Osteoblast (primary cell): ENCODE results near the gene DIS3L2. TPM values are rescaled to one million over a fixed set of nuclear protein-coding genes. Genes with fewer than 3 reads are reported as not detected.
A peak's percentile ranks its signal among the peaks of the same experiment; 100 is the strongest.

Experiments
- DNase-seq: peaks from one replicate; pipeline ENCODE4 v3.0.0; 2011; ENCODE audit warnings: low spot score, mixed read lengths; ENCODE audit not compliant: insufficient read length; ENCODE audit errors: missing footprints
- H2AFZ ChIP-seq: 2 replicates; pipeline ENCODE4 v1.6.0; 2011; ENCODE audit warnings: mild to moderate bottlenecking, low read length
- H3K27ac ChIP-seq: 2 replicates; pipeline ENCODE4 v1.5.1; 2011; ENCODE audit warnings: mild to moderate bottlenecking, low read depth, low read length, moderate library complexity
- H3K27me3 ChIP-seq: 2 replicates; pipeline ENCODE4 v1.6.0; 2012; ENCODE audit warnings: mild to moderate bottlenecking, control low read depth, inconsistent platforms, low read length, moderate library complexity; ENCODE audit not compliant: insufficient read depth
- H3K36me3 ChIP-seq: 2 replicates; pipeline ENCODE4 v1.5.1; 2011; ENCODE audit warnings: mild to moderate bottlenecking, low read length, control low read depth, moderate library complexity; ENCODE audit not compliant: insufficient read depth
- H3K4me1 ChIP-seq: 2 replicates; pipeline ENCODE4 v1.5.1; 2011; ENCODE audit warnings: mild to moderate bottlenecking, low read length, control low read depth, moderate library complexity; ENCODE audit not compliant: insufficient read depth
- H3K4me2 ChIP-seq: 2 replicates; pipeline ENCODE4 v1.6.0; 2011; ENCODE audit warnings: mild to moderate bottlenecking, low read length; ENCODE audit not compliant: insufficient read depth
- H3K4me3 ChIP-seq: fragments of 200-600 bp; sonication (generic); 3 replicates; pipeline ENCODE4 v1.5.1; 2012; ENCODE audit warnings: mild to moderate bottlenecking, low read length, inconsistent platforms; ENCODE audit not compliant: insufficient read depth
- H3K79me2 ChIP-seq: 2 replicates; pipeline ENCODE4 v1.6.0; 2012; ENCODE audit warnings: mild to moderate bottlenecking, low read length, control low read depth, inconsistent platforms; ENCODE audit not compliant: insufficient read depth
- H3K9me3 ChIP-seq: 2 replicates; pipeline ENCODE4 v1.5.1; 2011; ENCODE audit warnings: low read depth, low read length, control low read depth
- H4K20me1 ChIP-seq: 2 replicates; pipeline ENCODE4 v1.6.0; 2012; ENCODE audit warnings: mild to moderate bottlenecking, low read length, control low read depth; ENCODE audit not compliant: insufficient read depth
- total RNA-seq: library from RNA; depleted of rRNA; stranded (reverse); fragments of >200 nt; gene quantifications from 2 replicates; pipeline ENCODE4 v1.2.3, GENCODE V29; 2012
- TF ChIP-seq, protein P1 (sequence below): IDR thresholded peaks from 2 replicates; pipeline ENCODE4 v1.5.1; 2011; ENCODE audit warnings: mild to moderate bottlenecking, low read depth, low read length, moderate library complexity; ENCODE audit errors: extremely low read depth

DIS3L2 gene
- total RNA-seq, 1 donor = 28.2 TPM

DNA sequence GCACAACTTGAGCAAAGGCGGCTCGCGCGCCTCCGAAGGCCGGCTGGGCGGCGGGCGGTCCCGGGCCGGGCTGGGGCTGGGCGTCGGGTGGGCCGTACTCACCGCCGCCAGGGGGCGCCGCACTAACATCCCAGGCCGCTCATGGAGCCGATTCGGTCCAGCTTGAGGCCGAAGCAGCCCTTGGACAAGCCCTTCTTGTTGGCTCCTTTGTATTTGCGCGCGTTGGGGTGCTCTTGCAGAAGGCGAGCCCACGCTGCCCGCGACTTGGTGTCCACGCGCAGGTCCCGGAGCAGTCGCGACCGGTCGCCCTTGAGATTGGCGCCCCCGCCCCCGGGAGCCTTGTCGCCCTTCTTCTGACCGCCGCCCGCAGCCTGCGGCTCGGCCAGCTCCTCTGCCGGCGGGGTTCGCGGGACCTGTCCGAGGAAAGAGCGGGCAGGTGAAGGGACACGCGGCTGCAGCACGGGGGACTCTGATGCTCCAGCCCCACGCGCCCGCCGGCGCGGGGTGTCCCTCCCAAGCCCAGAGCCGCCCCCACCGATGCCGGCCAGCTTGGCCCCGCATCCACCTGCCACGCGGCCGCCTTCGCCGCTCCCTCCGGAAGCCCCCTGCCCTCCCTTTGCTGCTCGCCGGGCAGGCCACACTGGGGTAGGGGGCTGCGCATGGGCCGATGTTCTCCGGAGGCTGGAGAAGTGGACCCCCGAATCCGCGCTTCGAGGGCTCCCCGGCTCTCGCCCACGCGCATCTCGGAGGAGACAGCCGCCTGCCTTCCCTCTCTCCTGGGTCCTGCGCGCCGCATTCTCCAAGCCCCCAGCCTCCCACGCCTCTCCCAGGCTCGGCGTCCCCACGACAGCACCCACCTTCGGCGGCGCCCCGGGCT lies 36.0 kb upstream of the DIS3L2 start:
- peaks cover 8% of the 10 kb centered on the region for H3K4me1 ChIP-seq
- H3K79me2 ChIP-seq = no peaks in the 10 kb centered on the region
- TF ChIP-seq, protein P1, sequence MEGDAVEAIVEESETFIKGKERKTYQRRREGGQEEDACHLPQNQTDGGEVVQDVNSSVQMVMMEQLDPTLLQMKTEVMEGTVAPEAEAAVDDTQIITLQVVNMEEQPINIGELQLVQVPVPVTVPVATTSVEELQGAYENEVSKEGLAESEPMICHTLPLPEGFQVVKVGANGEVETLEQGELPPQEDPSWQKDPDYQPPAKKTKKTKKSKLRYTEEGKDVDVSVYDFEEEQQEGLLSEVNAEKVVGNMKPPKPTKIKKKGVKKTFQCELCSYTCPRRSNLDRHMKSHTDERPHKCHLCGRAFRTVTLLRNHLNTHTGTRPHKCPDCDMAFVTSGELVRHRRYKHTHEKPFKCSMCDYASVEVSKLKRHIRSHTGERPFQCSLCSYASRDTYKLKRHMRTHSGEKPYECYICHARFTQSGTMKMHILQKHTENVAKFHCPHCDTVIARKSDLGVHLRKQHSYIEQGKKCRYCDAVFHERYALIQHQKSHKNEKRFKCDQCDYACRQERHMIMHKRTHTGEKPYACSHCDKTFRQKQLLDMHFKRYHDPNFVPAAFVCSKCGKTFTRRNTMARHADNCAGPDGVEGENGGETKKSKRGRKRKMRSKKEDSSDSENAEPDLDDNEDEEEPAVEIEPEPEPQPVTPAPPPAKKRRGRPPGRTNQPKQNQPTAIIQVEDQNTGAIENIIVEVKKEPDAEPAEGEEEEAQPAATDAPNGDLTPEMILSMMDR = peak; percentile 63
- DNase-seq = peak; percentile 100
- no peaks in the 10 kb centered on the region for H3K9me3 ChIP-seq
- peak overlapping the region; percentile 83 for H3K4me2 ChIP-seq
- H3K4me3 ChIP-seq = peak overlapping the region; percentile 66
- H3K36me3 ChIP-seq = no peaks in the 10 kb centered on the region
- H3K27ac ChIP-seq = no peak overlapping the region
- H2AFZ ChIP-seq = peak overlapping the region; percentile 78
- H3K27me3 ChIP-seq = peaks cover 74% of the 10 kb centered on the region
- no peaks in the 10 kb centered on the region for H4K20me1 ChIP-seq

DNA sequence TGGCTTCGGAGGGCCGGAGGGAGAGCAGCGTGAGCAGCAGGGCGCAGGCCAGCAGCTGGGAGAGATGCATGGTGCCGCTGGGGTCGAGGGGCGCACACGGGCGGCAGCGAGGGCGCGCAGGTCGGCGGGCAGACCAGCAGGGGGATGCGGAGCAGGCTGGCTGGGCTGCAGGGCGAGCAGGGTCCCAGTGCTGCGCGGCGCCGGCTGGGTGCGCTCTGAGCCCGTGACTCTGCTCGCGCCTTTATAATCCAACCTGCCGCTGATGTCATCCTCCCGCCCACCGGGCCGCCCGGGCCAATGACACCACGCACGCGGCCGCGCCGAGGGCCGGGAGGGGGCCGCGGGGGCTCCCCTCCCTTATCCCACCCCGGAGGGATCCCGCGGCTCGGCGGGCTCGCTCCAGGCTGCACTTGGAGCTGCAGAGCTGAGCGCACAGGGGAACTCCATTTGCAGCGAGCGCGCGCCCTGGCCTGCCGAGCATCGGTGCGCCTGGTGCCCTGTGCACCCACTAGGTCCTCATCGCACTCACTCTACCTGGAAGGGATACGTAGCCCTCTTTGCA lies 35.3 kb upstream of the DIS3L2 start, which contains the start of gene NPPC:
Gene NPPC (minus strand): TSS at position 217 of the 562 bp plus-strand sequence. CDS start 147 bp downstream, at position 70.
- no peaks in the 10 kb centered on the region for H3K36me3 ChIP-seq
- DNase-seq = peak; percentile 93
- no peaks in the 10 kb centered on the region for H3K9me3 ChIP-seq
- H2AFZ ChIP-seq = peak within 1 kb of the TSS; percentile 47
- no peak within 1 kb of the TSS for H3K27ac ChIP-seq
- H3K79me2 ChIP-seq = no peaks in the 10 kb centered on the region
- peaks cover 8% of the 10 kb centered on the region for H3K4me1 ChIP-seq
- H4K20me1 ChIP-seq = no peaks in the 10 kb centered on the region
- TF ChIP-seq, protein P1 = no peak
- H3K27me3 ChIP-seq = peaks cover 78% of the 10 kb centered on the region
- peak within 1 kb of the TSS; percentile 83 for H3K4me2 ChIP-seq
- peak within 1 kb of the TSS; percentile 66 for H3K4me3 ChIP-seq

DNA sequence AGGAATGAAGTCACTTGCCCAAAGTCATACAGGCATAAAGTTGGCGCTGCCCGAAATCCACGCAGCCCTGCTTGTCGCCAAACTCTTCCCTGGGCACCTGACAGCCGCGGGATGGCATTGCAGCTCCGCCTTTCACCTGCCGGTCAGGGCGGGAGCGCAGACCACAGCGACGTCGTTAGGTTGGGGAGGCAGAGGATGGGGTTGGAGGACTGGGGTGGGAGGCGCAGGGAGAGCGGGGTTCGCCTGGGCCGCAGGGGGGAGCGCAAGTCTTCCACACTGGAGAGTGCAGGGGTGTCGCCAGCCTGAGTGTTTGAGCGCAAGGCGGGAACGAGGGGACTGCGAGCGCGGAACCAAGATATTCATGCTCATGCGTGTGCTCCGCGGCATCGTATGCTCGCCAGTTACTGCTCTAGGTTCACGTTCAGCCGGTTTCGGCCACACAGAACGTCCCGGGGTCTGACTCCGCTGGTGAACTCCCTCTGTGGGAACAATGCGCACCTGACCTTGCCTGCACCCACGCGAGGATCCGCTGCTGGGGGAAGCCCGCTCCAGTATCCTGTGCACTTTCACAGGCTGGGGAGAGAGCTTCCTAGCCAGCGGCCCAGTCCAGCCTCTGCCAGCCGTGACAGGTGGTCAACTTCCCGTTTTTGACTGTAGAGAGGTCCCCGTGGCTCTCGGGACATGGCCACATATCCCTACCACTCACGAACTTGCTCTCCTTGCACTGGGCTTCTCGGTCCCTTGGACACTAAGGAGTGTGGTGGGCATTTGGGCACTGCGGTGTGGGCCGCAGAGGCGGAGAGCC lies 34.5 kb upstream of the DIS3L2 start:
- H3K79me2 ChIP-seq = no peaks in the 10 kb centered on the region
- no peak overlapping the region for H2AFZ ChIP-seq
- no peaks in the 10 kb centered on the region for H3K9me3 ChIP-seq
- H3K4me3 ChIP-seq = peak overlapping the region; percentile 66
- TF ChIP-seq, protein P1 = no peak
- H4K20me1 ChIP-seq = no peaks in the 10 kb centered on the region
- peaks cover 8% of the 10 kb centered on the region for H3K4me1 ChIP-seq
- no peak overlapping the region for H3K27ac ChIP-seq
- H3K4me2 ChIP-seq = peak overlapping the region; percentile 83
- peak; percentile 83 for DNase-seq
- H3K27me3 ChIP-seq = peaks cover 80% of the 10 kb centered on the region
- no peaks in the 10 kb centered on the region for H3K36me3 ChIP-seq

DNA sequence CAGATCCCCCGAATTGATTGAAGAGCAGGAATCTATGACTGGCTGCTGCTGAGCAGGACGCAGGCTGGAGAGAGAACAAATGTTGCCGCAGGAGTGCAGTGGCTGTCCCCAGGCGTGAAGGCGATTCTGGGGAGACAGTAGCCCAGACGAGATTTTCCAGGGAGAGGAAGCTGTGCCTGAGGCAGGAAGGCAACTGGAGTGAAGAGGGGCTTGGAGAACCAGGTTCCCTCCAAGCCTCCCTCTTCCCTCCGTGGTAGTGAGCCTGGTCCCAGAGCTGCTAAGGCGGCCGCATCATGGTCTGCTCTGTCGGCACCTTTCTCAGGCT lies 34.0 kb upstream of the DIS3L2 start:
- Histone ChIP-seq H2AFZ (no peak overlapping the region), H3K79me2 (no peaks in the 10 kb centered on the region), H4K20me1 (no peaks in the 10 kb centered on the region), H3K4me3 (no peak overlapping the region), H3K4me1 (peaks cover 8% of the 10 kb centered on the region), H3K9me3 (no peaks in the 10 kb centered on the region), H3K36me3 (no peaks in the 10 kb centered on the region), H3K4me2 (no peak overlapping the region), H3K27ac (no peak overlapping the region), H3K27me3 (peaks cover 82% of the 10 kb centered on the region)
- peak; percentile 71 for DNase-seq
- TF ChIP-seq, protein P1 = no peak
